Gastroesophageal sphincter (tissue), 2 donors: ENCODE results near the gene MRAP2.

Source experiments
- EP300 ChIP-seq: sonication (generic); formaldehyde crosslinking; IDR thresholded peaks from one replicate; pipeline ENCODE4 v1.6.1; 2017; ENCODE audit warnings: antibody characterized with exemption, mild to moderate bottlenecking
- POLR2A ChIP-seq, 2 donors: fragments of 450-650 bp; IDR thresholded peaks; one replicate each; pipeline ENCODE4 v1.6.1; 2017; ENCODE audit warnings: antibody characterized with exemption in 2 of 2, mild to moderate bottlenecking in 2 of 2, moderate library complexity in 1 of 2

DNA sequence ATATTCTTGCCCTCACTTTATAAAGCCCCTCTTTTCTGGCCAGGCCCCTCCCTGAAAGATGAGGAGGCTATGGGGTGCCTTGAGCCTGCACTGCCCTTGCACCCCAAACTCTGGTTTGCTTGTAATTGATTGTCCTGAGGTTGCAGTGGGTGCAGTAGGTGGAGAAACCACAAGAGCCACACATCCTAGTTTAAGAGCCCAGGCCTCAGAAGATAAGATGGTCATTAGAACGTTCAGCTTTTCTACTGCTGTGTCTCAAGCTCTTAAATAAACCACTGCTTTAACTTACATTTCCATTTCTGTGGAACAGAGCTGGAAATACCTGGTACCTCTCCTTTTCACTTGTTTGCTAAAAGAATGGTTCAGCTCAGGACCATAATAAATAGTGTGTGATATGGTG is 9.0 kb downstream of the MRAP2 start:
- TF ChIP-seq POLR2A (IDR thresholded peaks at IDR 0.05) (no peak), EP300 (no peak)
